ENCODE results near the gene OBI1.

The OBI1 gene

DNA sequence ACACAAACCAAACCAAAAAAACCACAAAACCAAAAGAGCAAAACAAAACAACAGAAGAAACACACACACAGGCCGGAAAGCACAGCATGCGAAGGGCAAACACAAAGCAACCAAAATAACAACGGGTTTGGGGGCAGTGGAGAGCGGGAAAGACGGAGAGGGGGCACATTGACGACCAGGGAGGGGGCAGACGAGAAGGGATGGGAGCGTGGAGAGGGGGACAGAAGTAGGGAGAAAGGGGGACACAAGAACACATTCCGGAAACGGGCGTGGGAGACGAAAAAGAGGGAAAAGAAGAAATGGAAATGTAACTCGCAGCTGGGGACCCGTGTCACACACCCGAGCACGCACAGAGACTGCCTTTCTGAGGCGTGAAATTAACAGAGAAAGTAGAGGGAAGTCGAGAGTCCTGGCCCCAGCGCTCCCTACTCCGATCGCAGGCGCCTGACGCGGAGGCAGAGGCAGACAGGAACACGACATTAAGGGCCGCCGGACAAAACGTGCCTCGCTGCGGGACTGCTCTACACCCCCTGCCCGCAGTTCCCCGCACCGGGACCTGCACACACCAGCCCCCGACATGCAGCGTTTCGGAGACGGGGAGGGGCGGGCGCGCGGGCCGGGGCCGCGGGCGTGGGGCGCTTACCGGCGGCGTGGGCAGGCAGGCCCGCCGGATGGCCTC, 56.3 kb downstream of the OBI1 start:
- no peak for DNase-seq (ENCODE audit: low spot score)

DNA sequence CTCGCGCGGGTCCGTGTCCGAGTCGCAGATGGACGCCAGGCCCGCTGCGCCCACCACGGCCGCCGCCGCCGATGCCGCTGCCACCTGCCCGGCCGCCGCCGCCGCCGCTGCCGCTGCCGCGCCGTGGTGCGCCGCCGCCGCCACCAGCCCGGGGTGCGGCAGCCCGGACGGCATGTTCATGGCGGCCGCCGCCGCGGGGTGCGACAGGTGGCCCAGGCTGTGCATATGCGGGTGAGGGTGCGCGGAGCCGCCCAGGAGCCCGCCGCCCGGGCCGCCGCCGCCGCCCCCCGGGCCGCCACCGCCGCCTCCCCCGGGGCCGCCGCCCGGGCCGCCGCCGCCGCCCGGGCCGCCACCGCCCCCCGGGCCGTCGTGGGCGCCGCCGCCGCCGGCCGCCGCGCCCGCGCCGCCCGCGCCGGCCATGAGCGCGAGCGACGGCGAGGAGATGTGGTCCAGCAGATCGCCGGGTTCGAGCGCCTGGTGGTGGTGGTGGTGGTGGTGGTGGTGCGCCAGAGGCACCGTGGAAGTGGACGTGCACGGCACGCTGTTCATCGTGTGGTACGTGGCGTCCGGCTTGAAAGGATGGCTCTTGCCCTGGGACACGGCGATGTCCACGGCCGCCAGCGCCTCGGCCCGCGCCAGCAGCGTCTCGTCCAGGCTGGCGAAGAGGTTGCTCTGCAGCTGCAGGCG, 56.9 kb downstream of the OBI1 start:
- DNase-seq (ENCODE audit: low spot score) = no peak

DNA sequence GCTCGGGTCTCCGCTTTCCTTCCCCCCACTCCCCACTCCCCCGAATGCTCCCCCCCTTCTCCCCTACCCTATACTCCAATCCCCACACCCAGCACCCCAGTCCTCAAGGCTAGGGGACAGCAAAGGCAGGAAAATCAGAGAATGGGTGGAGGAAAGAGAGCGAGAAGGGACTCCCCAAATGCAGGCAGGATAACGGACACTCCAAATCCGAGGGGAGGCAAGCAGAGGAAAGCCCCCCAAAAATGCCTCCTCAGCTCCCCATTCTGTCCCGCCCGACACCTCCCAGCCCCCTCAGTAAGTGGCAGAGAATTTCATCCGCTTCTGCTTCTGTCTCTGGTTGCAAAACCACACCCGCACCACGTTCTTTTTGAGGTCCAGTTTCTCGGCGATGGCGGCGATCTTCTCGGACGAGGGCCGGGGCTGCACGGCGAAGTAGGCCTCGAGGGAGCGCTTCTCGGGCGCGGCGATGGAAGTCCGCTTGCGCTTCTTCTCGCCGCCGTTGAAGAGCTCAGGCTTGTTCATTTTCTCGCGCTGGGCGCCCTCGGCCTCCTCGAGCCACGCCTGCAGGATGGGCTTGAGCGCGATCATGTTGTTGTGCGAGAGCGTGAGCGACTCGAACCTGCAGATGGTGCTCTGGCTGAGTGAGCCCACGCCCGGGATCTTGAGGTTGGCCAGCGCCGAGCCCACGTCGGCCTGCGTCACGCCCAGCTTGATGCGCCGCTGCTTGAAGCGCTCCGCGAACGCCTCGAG, 57.7 kb downstream of the OBI1 start:
- DNase-seq (ENCODE audit: low spot score) = no peak

DNA sequence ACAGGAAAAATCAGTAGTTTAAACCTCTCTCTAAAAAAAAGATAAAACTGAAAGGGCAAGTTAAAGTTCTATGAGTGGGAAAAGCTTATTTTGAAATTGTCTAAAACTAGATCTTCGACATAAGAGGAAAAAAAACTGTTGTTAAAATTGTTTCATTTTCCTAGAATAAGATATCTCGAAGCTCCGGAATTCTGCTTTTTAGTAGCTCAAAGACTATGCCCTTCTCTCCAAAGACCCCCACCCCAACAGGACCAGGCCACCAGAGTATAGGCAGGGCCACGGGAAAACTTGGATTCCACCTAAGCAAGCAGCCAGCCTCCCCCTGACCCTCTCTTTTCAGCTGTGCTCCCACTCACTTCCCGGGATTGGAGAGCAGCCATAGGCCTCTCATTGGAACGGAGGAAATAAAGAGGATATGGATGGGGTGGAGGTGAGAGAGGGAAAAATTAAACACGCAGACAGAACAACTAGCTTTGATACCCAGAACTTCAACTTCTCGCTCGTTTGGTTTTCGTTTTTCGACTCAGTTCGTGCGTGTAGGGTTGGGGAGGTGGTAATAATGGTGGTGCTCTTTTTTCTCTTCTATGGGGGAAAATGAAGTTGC, 58.6 kb downstream of the OBI1 start:
- no peak for DNase-seq (ENCODE audit: low spot score)

DNA sequence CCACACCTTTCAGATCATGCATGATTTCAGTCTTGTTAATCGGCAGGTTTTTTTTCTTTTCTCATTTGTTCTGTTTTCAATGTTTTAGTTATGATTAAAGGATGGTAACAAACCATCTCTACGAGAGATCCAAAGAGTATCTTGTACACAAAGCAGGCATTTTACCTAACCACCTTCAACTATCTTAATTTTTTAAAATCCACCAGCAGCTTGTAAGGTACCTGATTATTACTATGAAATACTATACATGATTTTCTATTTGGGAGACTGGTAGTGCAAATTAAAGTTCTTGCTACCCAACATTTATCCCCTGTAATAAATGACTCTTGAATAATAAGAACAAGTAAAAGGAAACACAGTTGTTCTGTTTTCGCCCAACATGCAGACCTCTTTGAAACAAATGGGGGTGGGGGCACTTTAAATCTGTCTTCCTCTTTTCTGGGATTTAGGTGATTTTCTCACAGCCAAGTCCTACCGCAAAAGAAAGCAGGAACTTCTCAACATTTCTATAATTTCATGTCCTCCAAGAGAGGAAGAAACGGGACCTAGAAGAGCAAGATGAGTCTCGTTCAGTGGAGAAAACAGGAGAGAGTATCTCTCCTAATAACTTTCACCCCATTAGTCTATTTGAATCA, 59.2 kb downstream of the OBI1 start:
- DNase-seq (ENCODE audit: low spot score) = no peak

DNA sequence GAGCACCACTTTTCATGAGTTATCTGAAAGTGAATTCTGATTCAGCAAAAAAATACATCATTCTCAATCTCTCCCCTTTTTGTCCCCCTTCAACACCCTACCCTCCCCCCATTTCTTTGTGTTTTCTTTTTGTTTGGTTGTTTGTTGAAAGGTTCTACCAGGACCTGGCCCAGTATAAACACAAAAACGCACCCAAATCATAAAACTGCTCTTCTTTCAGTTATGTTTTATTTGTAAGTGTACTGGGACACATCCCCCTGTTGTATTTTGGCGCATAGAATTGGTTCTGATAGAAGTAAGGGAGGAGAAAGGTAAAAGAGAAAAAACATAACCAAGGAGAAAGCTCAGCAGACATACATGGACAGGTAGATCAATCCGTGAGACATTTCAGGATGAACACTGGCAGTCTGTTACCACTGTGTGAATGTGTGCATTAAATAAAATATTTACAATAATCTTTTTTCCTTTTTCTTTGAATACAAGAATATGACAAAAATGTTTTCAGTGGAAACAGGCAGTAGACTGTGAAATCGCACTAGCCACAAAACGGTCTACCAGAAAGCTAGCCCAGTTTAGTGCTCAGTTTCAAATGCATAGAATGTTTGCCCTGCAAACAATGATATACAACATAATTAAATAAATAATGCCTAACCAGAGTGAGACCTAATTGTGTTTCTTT, 59.9 kb downstream of the OBI1 start:
- no peak for DNase-seq (ENCODE audit: low spot score)

DNA sequence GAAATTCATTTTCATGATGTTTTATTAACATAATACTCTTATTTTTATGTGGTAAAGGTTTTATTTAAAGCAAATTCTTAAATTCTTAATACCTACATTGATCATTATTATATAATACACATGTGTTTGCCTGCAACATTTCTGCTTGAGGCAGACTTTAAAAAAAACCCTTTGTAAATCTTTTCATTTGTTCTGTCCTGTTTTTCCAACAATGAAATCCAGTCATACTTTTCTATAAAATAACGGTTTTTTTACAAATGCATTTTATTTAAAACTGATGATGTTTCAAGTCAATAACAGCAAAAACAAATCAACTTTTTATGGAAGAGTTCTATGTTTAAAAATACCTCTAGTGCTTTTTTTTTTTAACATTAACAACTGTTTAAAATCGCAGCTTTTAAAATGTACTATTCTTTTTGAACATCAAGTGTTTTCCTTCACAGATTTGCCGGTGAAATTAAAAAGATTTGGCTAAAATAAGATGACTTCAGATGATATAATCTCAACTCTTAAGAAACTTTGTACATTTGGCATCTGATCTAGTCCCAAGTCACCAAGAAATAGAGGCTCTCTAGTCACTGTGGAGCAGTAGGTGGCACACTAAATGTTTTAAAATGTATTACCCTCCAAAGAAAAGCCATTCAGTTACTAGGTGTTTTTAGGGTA, 60.7 kb downstream of the OBI1 start:
- no peak for DNase-seq (ENCODE audit: low spot score)

DNA sequence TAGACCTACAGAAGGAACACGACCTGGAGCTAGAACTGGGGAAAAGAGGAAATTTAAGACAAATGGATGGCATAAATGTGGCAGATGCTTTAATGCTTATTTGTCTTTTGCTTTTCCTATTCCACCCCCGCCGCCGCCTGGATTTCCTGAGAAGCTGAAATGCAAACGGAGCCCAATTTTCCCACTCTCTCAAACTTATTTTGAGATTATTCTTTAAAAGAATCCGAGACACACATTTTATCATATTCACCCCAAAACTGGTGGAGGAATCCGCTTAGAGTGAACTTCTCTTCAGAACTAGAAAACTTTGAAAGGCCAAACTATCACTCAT, 61.4 kb downstream of the OBI1 start:
- no peak for DNase-seq (ENCODE audit: low spot score)

DNA sequence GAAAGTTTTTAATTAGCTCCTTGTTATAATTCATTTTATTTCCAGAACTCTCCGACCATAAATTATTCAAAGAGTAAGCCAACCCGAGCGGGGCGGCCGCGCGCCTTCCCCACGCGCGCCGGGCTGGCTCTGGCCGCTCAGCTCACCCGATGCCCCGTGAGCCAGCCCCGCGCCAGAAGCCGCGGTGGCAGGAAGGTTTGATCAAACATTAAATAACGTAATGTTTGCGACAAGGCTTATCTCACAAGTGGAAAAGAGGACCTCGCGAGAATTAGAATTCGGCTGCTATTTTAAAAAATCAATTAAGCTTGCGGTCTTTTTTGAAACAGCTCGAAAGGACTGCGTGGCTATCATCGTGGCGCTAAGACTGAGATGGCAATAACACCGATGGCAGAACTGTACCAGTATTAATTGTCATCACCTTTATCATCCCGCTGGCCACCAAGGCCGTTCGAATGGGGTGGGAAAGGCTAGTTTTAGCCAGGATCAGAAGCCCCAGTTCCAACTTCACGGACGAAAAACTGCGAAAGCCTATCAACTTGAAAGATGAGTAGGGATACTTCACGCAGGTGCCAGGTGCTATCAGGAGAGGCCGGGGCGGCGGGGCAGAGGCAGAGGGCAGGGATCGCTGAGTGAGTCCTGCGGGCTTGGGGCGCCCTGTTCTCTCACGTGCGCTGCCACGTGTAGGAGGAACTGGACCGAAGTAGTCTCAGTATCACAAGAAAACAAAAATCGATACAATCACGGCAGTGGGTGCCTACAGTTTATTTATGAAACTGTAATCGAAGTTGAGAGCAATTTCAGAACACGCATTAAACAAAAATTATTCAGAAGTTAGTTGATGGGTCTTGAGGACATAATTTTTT, 62.0 kb downstream of the OBI1 start:
- DNase-seq (ENCODE audit: low spot score) = no peak

DNA sequence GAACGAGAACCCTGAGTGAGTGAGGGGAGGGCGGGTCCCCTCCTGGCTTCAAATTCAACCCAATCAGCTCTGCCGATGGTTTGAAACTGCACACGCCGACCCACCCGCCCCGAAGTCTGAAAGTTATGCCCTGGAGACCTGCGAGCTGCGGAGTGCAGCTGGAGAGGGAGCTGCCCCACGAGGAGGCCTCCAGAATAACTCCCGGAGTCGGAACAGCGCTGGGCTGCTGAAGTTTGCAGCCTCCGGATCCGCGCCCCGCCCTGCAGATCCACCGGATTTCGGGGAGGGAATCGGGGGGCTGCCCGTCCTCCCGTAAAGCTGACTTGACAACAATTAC, 62.6 kb downstream of the OBI1 start:
- no peak for DNase-seq (ENCODE audit: low spot score)

DNA sequence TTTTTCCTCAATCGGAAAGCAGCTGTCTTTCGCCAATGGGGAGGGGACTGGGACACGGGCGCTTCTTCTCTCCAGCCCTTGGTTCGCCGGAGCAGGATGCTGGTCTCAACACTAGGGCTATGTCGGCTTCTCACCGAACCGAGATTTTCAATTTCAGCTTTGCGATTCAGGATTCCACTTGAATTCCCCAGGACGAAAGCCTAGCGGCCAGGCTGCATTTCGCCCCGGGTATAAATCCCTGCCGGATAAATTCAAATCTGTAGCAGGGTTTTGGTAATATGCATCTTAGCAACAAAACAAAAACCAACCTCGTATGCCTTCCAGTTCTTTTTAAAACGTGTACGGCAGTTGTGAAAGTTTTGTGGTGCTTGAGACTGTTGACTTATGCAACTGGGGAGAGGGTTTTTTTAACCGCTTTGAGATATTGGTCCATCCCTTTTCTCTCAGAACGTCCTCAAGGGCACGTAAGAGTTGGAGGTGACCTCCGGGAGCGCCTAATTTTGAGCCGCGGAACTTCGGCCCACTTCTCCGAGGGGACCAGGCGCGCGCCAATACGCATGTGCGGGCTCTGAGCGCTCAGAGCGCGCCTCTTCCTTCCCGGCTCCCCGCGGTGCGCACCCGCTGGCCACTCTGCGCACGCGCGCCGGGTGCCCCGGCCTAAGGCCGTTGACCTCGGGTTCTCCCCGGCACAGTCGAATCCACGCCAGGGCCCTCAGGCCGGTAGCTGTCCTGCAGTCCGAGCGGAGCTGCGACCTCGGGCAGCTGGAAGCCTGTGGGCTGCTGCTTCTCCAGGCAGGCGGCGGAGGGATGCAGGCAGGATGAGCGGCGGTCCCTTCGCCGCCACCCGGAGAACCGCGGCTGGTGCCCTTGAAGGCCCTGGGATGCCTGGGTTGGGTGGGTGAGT, 63.2 kb downstream of the OBI1 start:
- no peak for DNase-seq (ENCODE audit: low spot score)

DNA sequence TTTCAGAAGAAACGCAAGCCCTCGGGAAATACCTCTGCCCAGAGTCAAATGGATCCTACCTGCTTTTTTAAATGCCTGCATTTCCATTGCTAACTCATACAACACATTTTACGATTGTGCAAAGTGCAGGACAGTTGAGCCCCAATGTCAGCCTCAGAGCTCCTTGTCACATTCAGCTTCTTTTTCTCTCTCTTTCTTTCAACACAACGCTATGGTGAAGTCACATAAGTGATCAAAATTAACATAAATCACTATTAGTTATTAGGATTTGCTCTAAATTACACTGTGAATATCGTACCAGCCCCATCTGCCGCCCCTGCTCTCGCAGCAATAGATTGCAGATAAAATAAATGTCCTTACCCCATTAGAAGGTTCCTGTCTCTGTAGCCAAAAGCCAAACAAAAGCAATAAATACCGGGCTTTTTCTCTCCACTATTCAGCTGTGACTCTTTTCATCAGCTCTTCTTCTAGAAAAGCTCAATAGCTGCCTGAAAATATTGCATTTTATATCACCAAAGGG, 64.4 kb downstream of the OBI1 start:
- no peak for DNase-seq (ENCODE audit: low spot score)

DNA sequence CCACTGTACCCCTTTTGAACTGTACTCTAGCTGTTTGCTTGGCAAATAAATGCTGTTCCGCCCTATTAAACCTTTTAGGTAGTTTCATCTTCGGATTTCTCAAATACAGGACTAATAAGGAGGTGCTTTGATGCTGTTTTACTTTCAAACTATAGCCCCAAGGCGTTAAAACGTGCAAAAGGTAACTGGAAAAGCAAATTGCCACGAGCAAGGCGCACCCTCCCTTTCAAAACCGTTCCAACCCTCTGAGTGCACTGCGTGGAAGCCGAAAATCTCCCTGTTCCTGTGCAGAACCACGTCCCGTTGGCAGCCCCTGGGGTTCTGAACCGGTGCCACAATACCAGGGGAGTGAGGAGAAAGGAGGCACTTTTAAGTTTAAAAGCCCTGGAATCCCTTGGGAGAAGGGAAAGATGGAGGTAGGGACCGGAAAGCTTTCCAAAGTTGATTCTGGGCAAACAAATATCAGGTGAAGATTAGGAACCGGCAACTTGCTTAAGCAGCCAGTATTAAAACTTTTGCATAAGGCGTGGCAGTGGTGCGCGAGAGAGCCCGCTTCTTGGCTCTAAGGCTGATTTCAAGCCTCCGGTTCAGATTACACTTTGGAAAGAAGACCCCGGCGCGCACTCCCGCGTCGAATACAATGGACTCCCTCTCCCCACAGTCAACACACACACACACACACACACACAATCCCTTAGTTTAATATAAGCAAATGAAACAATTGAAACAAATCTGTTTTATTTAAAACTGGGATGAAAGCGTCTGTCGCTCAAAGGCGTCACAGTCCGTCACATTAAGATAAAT, 65.1 kb downstream of the OBI1 start:
- no peak for DNase-seq (ENCODE audit: low spot score)

DNA sequence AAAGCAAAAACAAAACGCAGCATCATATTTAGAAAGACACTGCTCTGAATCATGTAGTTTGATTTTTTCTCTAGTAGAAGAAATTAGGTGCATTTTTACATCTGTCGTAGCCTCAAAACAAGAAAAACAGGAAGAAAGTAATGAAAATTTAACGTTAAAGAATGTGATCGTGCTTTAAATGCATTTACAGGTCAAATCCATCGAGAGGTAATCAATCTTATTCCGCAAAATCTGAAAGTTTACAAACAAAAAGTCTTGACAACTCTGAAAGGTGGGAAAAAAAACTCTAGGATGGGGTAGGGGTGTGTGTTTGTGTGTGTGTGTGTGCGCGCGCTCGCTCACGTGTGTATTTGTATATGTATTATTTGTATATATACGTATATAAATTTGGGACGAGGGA, 65.8 kb downstream of the OBI1 start:
- DNase-seq (ENCODE audit: low spot score) = no peak

DNA sequence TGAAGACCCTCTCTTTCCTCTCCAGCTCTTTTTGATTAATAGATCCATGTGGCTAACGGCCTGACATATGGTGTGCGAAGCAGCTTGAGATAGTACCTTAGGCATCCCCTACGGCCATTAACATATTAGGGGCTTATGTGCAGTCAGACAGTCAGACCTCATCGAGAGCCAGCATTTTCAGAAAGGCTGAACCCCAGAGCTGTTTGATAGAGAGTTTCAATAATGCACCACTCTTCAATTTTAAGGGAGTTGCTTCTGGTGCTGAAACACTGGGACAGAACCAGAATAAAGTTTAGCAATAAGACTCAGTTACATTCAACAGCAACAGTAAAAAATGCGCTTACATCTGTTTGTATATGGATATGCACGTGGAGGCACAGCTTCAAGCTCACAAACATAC, 66.4 kb downstream of the OBI1 start:
- no peak for DNase-seq (ENCODE audit: low spot score)

DNA sequence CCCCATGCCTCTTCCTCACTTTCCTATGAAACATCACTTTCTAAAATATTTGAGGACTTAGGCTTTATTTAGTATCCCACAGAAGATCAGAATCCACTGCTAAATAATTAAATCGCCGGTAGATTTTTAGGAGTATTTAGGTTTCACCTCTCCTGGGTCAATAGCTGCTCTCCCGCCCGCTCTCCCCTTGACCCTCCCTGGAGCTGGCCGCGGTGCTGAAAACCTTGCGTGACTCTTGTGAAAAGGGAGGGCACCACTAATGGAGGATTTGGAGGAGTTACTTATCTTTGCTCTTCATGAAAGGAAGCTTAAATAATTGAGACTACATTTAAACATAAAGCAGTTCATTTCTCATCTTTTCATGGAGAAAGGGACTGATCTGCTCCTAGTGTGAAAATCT, 69.7 kb downstream of the OBI1 start:
- DNase-seq (ENCODE audit: low spot score) = no peak

DNA sequence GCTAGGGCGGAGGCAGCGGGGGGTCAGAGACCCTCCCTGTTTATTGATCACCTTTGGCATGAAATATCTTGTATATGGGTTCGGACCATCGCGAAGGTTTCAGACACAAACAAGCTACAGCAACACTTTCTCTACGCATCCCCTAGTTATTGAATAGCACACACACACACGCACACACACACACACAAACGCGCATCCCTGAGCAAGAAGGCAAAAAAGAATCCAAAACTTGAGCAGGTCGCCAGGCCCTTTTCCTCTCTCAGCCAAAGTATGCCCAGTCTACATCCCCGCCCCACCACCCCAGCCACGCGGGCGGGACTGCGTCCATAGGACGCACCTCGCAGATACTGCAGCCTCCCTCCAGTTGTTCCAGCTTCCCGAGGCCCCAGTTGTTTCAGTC, 71.6 kb downstream of the OBI1 start:
- no peak for DNase-seq (ENCODE audit: low spot score)

DNA sequence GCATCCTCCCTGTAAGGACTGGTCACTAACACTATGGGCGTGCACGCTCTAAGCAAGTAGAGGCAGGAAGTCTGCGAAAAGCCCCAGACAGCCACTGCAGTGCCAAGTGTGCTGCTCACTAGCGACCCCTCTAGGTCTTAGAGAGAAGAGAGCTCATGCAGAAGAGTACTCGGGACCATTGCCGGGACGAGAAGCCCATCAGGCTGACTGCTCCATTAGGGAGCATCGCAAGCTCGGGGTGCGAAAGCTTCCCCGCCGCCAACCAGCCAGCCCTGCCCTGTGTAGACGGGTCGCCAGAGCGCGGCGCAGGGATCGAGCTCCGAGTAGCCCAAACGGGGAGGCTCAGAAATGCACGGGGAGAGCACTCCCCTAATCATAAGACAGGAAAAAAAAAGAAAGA, 72.2 kb downstream of the OBI1 start:
- DNase-seq (ENCODE audit: low spot score) = no peak

Data from CD4-positive, alpha-beta T cell treated with Interleukin-2 at 100 ng/mL for 4 hours (primary cell).